B cell (primary cell): ENCODE measurements around the gene KCNJ12.

Source experiments
- EZH2 ChIP-seq: IDR thresholded peaks from 2 replicates; pipeline ENCODE4 v1.6.1; 2012; ENCODE audit warnings: borderline replicate concordance, low read depth, mild to moderate bottlenecking, moderate library complexity, low read length; ENCODE audit not compliant: insufficient read depth, poor library complexity, severe bottlenecking
- TF ChIP-seq, protein P1 (sequence below): fragments of 200-600 bp; IDR thresholded peaks from one replicate; pipeline ENCODE4 v1.8.0; 2022; ENCODE audit warnings: antibody characterized with exemption, mild to moderate bottlenecking

DNA sequence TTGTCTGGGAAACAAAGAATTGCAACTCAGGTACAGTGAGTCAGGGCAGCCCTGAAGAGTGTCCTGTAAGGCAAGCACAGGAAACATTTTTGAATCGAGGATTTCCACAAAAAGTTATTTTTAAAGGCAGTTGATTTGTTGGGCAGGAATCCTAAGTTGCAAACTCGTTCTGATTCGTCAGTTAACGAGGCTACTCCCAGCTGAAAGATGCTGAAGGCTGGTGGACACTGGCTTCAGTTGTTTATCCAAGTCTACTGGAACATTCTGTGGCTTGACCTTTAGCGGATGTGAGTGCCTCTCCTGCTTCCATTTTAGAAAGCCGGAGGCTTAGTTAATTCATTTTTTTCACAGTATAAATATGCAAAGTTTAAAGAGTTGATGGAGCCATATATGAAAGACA is 84.2 kb downstream of the KCNJ12 start:
- TF ChIP-seq, protein P1, sequence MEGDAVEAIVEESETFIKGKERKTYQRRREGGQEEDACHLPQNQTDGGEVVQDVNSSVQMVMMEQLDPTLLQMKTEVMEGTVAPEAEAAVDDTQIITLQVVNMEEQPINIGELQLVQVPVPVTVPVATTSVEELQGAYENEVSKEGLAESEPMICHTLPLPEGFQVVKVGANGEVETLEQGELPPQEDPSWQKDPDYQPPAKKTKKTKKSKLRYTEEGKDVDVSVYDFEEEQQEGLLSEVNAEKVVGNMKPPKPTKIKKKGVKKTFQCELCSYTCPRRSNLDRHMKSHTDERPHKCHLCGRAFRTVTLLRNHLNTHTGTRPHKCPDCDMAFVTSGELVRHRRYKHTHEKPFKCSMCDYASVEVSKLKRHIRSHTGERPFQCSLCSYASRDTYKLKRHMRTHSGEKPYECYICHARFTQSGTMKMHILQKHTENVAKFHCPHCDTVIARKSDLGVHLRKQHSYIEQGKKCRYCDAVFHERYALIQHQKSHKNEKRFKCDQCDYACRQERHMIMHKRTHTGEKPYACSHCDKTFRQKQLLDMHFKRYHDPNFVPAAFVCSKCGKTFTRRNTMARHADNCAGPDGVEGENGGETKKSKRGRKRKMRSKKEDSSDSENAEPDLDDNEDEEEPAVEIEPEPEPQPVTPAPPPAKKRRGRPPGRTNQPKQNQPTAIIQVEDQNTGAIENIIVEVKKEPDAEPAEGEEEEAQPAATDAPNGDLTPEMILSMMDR = no peak
- TF ChIP-seq EZH2 = no peak
